Measurements from ENCODE around the gene ENPP5.

Gene ENPP5

GRCh38 chr6:46129629-46130511, 40.9 kb downstream of the ENPP5 start, which contains the start of gene ENPP4 (continued):
- TF ChIP-seq ZSCAN4 (tag by site-specific recombination; IDR thresholded peaks at IDR 0.05) (no peak), ZNF449 (tag by site-specific recombination; IDR thresholded peaks at IDR 0.05) (no peak), ZSCAN30 (tag by site-specific recombination; IDR thresholded peaks at IDR 0.05) (peak; percentile 26; the same call in 1 of the 2 replicates), KLF9 (tag by site-specific recombination; IDR thresholded peaks at IDR 0.05; ENCODE audit: low read depth) (no peak), ZNF558 (tag by site-specific recombination; IDR thresholded peaks at IDR 0.05) (no peak), ZNF433 (tag by site-specific recombination; IDR thresholded peaks at IDR 0.05; ENCODE audit: low read depth) (no peak), PRDM2 (tag by site-specific recombination; IDR thresholded peaks at IDR 0.05; ENCODE audit: borderline replicate concordance) (no peak), ZNF211 (tag by site-specific recombination; IDR thresholded peaks at IDR 0.05; ENCODE audit: low read depth) (no peak), ZNF341 (tag by site-specific recombination; IDR thresholded peaks at IDR 0.05; ENCODE audit: low read depth) (no peak), ZBTB1 (tag by site-specific recombination; IDR thresholded peaks at IDR 0.05) (no peak), PATZ1 (tag by site-specific recombination; IDR thresholded peaks at IDR 0.05) (peak; percentile 44; the same call in 1 of the 2 replicates), ZNF776 (tag by site-specific recombination; IDR thresholded peaks at IDR 0.05; ENCODE audit: borderline replicate concordance) (no peak), ZNF580 (tag by site-specific recombination; IDR thresholded peaks at IDR 0.05) (peak; percentile 35; the same call in 1 of the 2 replicates), MZF1 (tag by site-specific recombination; IDR thresholded peaks at IDR 0.05; ENCODE audit: borderline replicate concordance) (0 out of 2 replicates have a peak, but pooled peaks have one; percentile 56), ZNF548 (tag by site-specific recombination; IDR thresholded peaks at IDR 0.05) (no peak), TRIM28 (IDR thresholded peaks at IDR 0.05; ENCODE audit: borderline replicate concordance, low read length) (peak; percentile 65; the same call in 1 of the 2 replicates), ZFP69B (tag by site-specific recombination; IDR thresholded peaks at IDR 0.05) (no peak), ZNF23 (tag by site-specific recombination; IDR thresholded peaks at IDR 0.05; ENCODE audit: borderline replicate concordance) (no peak), ZNF10 (tag by site-specific recombination; IDR thresholded peaks at IDR 0.05) (peak; percentile 98), PBX3 (CRISPR knock-in tag; IDR thresholded peaks at IDR 0.05) (0 out of 2 replicates have a peak, but pooled peaks have one; percentile 72), ZBTB17 (tag by site-specific recombination; IDR thresholded peaks at IDR 0.05) (peak; percentile 78), ZNF530 (tag by site-specific recombination; IDR thresholded peaks at IDR 0.05; ENCODE audit: low read depth) (no peak), ZNF654 (tag by site-specific recombination; IDR thresholded peaks at IDR 0.05; ENCODE audit: low read depth) (no peak), GLIS1 (tag by site-specific recombination; IDR thresholded peaks at IDR 0.05) (peak; percentile 57; the same call in 1 of the 2 replicates), ZNF157 (tag by site-specific recombination; IDR thresholded peaks at IDR 0.05) (no peak)

All from HEK293 (cell line).